MM.1S (cell line): ENCODE measurements around the gene CCL15.

ENCODE experiments used
- DNase-seq: peaks from one replicate; pipeline ENCODE4 v3.0.0-alpha.2; 2015
- H2AFZ ChIP-seq: fragments of 300-600 bp; sonication (generic); 2 replicates; pipeline ENCODE4 v1.6.0; 2016; ENCODE audit warnings: antibody characterized with exemption, low read length
- H3F3A ChIP-seq: fragments of 300-600 bp; sonication (generic); 2 replicates; pipeline ENCODE4 v1.6.1; 2016; ENCODE audit warnings: mild to moderate bottlenecking, antibody characterized with exemption, low read length, moderate library complexity, mixed read lengths; ENCODE audit not compliant: insufficient read depth
- H3K27ac ChIP-seq: fragments of 300-600 bp; sonication (generic); 2 replicates; pipeline ENCODE4 v1.5.1; 2016; ENCODE audit warnings: mild to moderate bottlenecking, low read length
- H3K27me3 ChIP-seq: fragments of 300-600 bp; sonication (generic); replicated peaks from 2 replicates; pipeline ENCODE4 v1.6.0; 2016; ENCODE audit warnings: low read length; ENCODE audit not compliant: insufficient read depth
- H3K36me3 ChIP-seq: fragments of 300-600 bp; sonication (generic); replicated peaks from 2 replicates; pipeline ENCODE4 v1.6.1; 2016; ENCODE audit warnings: mild to moderate bottlenecking, low read length, mixed read lengths; ENCODE audit not compliant: insufficient read depth
- H3K4me1 ChIP-seq: fragments of 300-600 bp; sonication (generic); 2 replicates; pipeline ENCODE4 v1.6.1; 2016; ENCODE audit warnings: low read length, mixed read lengths
- H3K4me2 ChIP-seq: fragments of 300-600 bp; sonication (generic); 2 replicates; pipeline ENCODE4 v1.6.0; 2016; ENCODE audit warnings: low read depth, low read length
- H3K4me3 ChIP-seq: fragments of 300-600 bp; sonication (generic); 2 replicates; pipeline ENCODE4 v1.5.1; 2016; ENCODE audit warnings: low read length, mixed read lengths
- H3K79me2 ChIP-seq: fragments of 300-600 bp; sonication (generic); 2 replicates; pipeline ENCODE4 v1.6.1; 2016; ENCODE audit warnings: mixed run types, low read length, mixed read lengths
- H3K9ac ChIP-seq: fragments of 300-600 bp; sonication (generic); 2 replicates; pipeline ENCODE4 v1.6.1; 2016; ENCODE audit warnings: low read length, mixed read lengths
- H3K9me2 ChIP-seq: fragments of 300-600 bp; sonication (generic); replicated peaks from 2 replicates; pipeline ENCODE4 v1.6.1; 2016; ENCODE audit warnings: mild to moderate bottlenecking, low read length, mixed read lengths; ENCODE audit not compliant: insufficient read depth
- H3K9me3 ChIP-seq: fragments of 300-600 bp; sonication (generic); replicated peaks from 2 replicates; pipeline ENCODE4 v1.6.1; 2016; ENCODE audit warnings: mild to moderate bottlenecking, low read length, mixed read lengths; ENCODE audit not compliant: insufficient read depth
- H4K20me1 ChIP-seq: fragments of 300-600 bp; sonication (generic); 2 replicates; pipeline ENCODE4 v1.6.1; 2016; ENCODE audit warnings: mild to moderate bottlenecking, low read length, moderate library complexity, mixed read lengths; ENCODE audit not compliant: insufficient read depth
- CTCF ChIP-seq: fragments of 300-600 bp; sonication (generic); IDR thresholded peaks from 2 replicates; pipeline ENCODE4 v1.5.1; 2016; ENCODE audit warnings: antibody characterized with exemption, low read length, mixed read lengths
- EZH2 ChIP-seq: fragments of 300-600 bp; sonication (generic); optimal IDR thresholded peaks from 2 replicates; pipeline ENCODE3; 2017; ENCODE audit warnings: low read depth, mild to moderate bottlenecking, antibody characterized with exemption, low read length, mixed read lengths
- EZH2phosphoT487 ChIP-seq: fragments of 300-600 bp; sonication (generic); IDR thresholded peaks from 2 replicates; pipeline ENCODE4 v1.6.1; 2018; ENCODE audit warnings: antibody characterized with exemption, low read length

Gene CCL15

GRCh38 chr17:35969558-35970380 is 31.6 kb downstream of the CCL15 start:
- Histone ChIP-seq H2AFZ (peak overlapping the region; percentile 42), H3K4me1 (peaks cover 8% of the 10 kb centered on the region), H3F3A (no peaks in the 10 kb centered on the region), H3K9me3 (no peaks in the 10 kb centered on the region), H3K27ac (no peak overlapping the region), H3K4me3 (no peak overlapping the region), H3K36me3 (no peaks in the 10 kb centered on the region), H3K27me3 (no peaks in the 10 kb centered on the region), H3K9ac (no peak overlapping the region), H3K79me2 (no peaks in the 10 kb centered on the region), H4K20me1 (no peaks in the 10 kb centered on the region), H3K9me2 (no peaks in the 10 kb centered on the region), H3K4me2 (peak overlapping the region; percentile 28; the same call in 1 of the 2 replicates)
- DNase-seq = peak; percentile 78
- peak; percentile 80 for TF ChIP-seq CTCF
- no peak for TF ChIP-seq EZH2phosphoT487
- TF ChIP-seq EZH2 = no peak

GRCh38 chr17:35968520-35969054 is 32.8 kb downstream of the CCL15 start:
- H4K20me1 ChIP-seq = no peaks in the 10 kb centered on the region
- DNase-seq = no peak
- no peak overlapping the region for H2AFZ ChIP-seq
- TF ChIP-seq EZH2 = no peak
- H3K4me1 ChIP-seq = peaks cover 8% of the 10 kb centered on the region
- H3K27ac ChIP-seq = no peak overlapping the region
- no peak overlapping the region for H3K4me3 ChIP-seq
- H3K27me3 ChIP-seq = no peaks in the 10 kb centered on the region
- no peaks in the 10 kb centered on the region for H3K79me2 ChIP-seq
- no peaks in the 10 kb centered on the region for H3K36me3 ChIP-seq
- no peaks in the 10 kb centered on the region for H3F3A ChIP-seq
- no peaks in the 10 kb centered on the region for H3K9me3 ChIP-seq
- H3K9ac ChIP-seq = no peak overlapping the region
- no peaks in the 10 kb centered on the region for H3K9me2 ChIP-seq
- no peak overlapping the region for H3K4me2 ChIP-seq

GRCh38 chr17:35965272-35965671 is 36.1 kb downstream of the CCL15 start:
- no peak overlapping the region for H3K4me2 ChIP-seq
- H3K27me3 ChIP-seq = no peaks in the 10 kb centered on the region
- no peaks in the 10 kb centered on the region for H4K20me1 ChIP-seq
- no peak overlapping the region for H3K27ac ChIP-seq
- H2AFZ ChIP-seq = no peak overlapping the region
- H3K4me1 ChIP-seq = peaks cover 7% of the 10 kb centered on the region
- H3K9ac ChIP-seq = no peak overlapping the region
- no peaks in the 10 kb centered on the region for H3K36me3 ChIP-seq
- no peak overlapping the region for H3K4me3 ChIP-seq
- H3K9me2 ChIP-seq = no peaks in the 10 kb centered on the region
- DNase-seq = no peak
- no peak for TF ChIP-seq EZH2
- TF ChIP-seq EZH2phosphoT487 = no peak
- no peak for TF ChIP-seq CTCF
- H3K79me2 ChIP-seq = no peaks in the 10 kb centered on the region
- no peaks in the 10 kb centered on the region for H3K9me3 ChIP-seq
- no peaks in the 10 kb centered on the region for H3F3A ChIP-seq

GRCh38 chr17:35963663-35964062 is 37.7 kb downstream of the CCL15 start:
- Histone ChIP-seq H3K36me3 (no peaks in the 10 kb centered on the region), H3K79me2 (no peaks in the 10 kb centered on the region), H2AFZ (no peak overlapping the region), H3K27ac (no peak overlapping the region), H3K9me2 (no peaks in the 10 kb centered on the region), H4K20me1 (no peaks in the 10 kb centered on the region), H3K4me2 (no peak overlapping the region), H3K27me3 (no peaks in the 10 kb centered on the region), H3F3A (no peaks in the 10 kb centered on the region), H3K4me3 (no peak overlapping the region), H3K9me3 (no peaks in the 10 kb centered on the region), H3K9ac (no peak overlapping the region), H3K4me1 (no peaks in the 10 kb centered on the region)
- TF ChIP-seq EZH2 = no peak
- TF ChIP-seq CTCF = no peak
- no peak for TF ChIP-seq EZH2phosphoT487
- DNase-seq = no peak
